ENCODE measurements around the gene GORASP1.
"Not testable (repeated sequence)": the region's sequence is repeated elsewhere in the genome, so short reads cannot be mapped to it uniquely, and the experiment has no call there.

The GORASP1 gene

GRCh38 chr3:39064646-39065045, 42.8 kb downstream of the GORASP1 start:
- no peak for DNase-seq (ENCODE audit: low spot score)

GRCh38 chr3:39063143-39063542, 44.3 kb downstream of the GORASP1 start:
- no peak for DNase-seq (ENCODE audit: low spot score)

GRCh38 chr3:39062180-39062579, 45.2 kb downstream of the GORASP1 start:
- no peak for DNase-seq (ENCODE audit: low spot score)

- not testable (repeated sequence) for DNase-seq (ENCODE audit: low spot score)
Observed at GRCh38 chr3:39061228-39061627, 46.2 kb downstream of the GORASP1 start.

DNA sequence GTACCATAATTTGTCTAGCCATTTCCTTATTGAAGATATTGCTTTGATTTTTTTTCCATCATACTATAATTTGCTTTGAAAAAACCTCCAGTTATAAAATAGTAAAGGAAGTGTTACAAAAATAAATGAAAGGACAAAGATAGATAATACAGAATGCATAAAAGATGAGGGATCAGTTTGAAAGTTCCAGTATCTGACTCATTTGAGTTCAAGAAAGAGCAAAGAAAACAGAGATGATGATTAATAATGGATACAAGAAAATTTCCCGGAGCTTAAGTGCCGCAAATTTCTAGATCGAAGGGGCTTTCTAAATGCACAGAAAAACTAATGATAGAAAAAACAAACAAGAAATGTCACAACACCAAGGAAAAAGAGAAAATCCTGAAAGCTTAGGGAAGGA, 51.3 kb downstream of the GORASP1 start:
- DNase-seq (ENCODE audit: low spot score), result no peak

GRCh38 chr3:39053696-39054095, 53.7 kb downstream of the GORASP1 start:
- DNase-seq (ENCODE audit: low spot score), result no peak

GRCh38 chr3:39052583-39052982, 54.8 kb downstream of the GORASP1 start:
- DNase-seq (ENCODE audit: low spot score), result peak; percentile 11

DNA sequence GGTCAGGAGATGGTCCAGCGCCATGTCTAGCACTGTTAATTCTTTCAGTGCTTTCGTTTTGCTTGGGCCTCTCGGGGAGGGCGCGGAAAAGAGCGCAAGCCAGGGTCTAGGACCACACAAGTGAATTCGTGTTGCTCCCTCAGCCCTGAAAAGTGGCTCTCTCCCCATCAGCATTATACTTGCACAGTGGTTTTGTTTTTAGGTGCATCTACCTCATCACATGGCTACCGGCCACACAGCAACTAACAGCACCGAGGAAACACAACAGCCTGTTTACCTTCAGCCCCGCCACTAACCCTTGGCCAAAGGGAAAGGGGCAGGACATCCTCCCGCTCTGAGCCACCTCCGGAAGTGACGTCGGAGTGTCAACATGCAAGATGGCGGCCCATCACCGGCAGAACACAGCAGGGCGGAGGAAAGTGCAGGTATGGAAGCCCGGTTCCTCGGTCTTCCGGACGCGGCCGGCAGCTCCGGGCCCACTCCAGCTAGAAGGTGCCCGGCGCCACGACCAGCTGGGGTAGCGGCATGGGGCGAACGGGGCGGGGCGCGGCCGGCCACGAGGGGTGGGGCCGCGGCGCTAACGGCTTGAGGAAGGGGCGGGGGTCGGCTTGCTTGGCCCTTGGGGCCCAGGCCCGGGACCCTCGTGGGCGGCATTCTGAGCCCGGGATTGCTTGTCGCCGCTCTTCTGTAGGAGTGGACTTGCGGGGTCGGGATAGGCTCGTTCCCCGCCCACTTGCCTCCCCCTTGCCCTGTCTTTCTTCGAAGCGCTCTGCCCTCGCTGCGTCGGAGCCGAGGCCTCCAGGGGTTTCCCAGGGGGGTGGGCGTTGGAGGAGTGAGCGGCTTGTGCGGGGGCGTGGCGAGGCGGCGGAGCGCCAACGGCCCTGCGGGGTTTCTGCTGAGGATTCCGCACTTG, 55.5 kb downstream of the GORASP1 start, which contains the start of the genes SCN11A and WDR48:
Gene SCN11A, minus strand, starts transcription at position 296 of the 913 bp plus-strand sequence. CDS start 101,582 bp downstream, outside the sequence.
Gene WDR48, plus strand, starts transcription at position 368 of the 913 bp plus-strand sequence. Its CDS starts 10 bp downstream, at position 378.
- peak; percentile 93 for DNase-seq (ENCODE audit: low spot score)

- DNase-seq (ENCODE audit: low spot score), result no peak
Observed at GRCh38 chr3:39050029-39050428, 57.4 kb downstream of the GORASP1 start.

All from CD4-positive, alpha-beta T cell treated with Interleukin-2 at 100 ng/mL for 4 hours (primary cell).